ENCODE data around the gene SMAD3. TPM values are rescaled to one million over a fixed set of nuclear protein-coding genes. Genes with fewer than 3 reads are reported as not detected.
A peak's percentile ranks its signal among the peaks of the same experiment; 100 is the strongest.

The SMAD3 gene
- total RNA-seq, 4 donors from 2014 or later = 41.9 to 94.9 (median 56.1) TPM

DNA sequence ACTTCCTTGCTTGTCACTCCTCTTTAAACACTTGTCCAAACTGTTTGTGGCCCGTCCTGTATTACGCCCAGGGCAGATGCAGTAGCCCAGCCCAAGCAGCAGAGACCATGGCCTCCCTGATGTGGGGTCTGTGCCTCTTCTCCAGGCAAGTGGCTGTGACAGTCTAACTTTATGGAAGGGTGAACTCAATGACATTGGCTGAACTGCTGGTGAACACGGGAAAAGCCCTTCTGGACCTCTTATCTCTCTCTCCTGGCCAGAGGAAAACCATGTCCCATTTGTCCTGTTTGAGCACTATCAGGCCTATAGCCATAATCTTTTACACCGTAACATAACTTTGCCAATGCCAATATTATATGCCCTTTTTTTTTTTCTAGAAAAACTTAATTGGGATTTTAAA, 67.6 kb downstream of the SMAD3 start:
- no peak for TF ChIP-seq POLR2AphosphoS5 (IDR thresholded peaks at IDR 0.05)
- TF ChIP-seq EP300 (IDR thresholded peaks at IDR 0.05) = no peak
- TF ChIP-seq POLR2A (IDR thresholded peaks at IDR 0.05) = no peak
- TF ChIP-seq, protein P1, sequence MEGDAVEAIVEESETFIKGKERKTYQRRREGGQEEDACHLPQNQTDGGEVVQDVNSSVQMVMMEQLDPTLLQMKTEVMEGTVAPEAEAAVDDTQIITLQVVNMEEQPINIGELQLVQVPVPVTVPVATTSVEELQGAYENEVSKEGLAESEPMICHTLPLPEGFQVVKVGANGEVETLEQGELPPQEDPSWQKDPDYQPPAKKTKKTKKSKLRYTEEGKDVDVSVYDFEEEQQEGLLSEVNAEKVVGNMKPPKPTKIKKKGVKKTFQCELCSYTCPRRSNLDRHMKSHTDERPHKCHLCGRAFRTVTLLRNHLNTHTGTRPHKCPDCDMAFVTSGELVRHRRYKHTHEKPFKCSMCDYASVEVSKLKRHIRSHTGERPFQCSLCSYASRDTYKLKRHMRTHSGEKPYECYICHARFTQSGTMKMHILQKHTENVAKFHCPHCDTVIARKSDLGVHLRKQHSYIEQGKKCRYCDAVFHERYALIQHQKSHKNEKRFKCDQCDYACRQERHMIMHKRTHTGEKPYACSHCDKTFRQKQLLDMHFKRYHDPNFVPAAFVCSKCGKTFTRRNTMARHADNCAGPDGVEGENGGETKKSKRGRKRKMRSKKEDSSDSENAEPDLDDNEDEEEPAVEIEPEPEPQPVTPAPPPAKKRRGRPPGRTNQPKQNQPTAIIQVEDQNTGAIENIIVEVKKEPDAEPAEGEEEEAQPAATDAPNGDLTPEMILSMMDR (IDR thresholded peaks at IDR 0.05) = no peak
- H3K36me3 ChIP-seq = no peaks in the 10 kb centered on the region
- H3K27me3 ChIP-seq = no peaks in the 10 kb centered on the region
- peaks cover 79% of the 10 kb centered on the region for H3K4me1 ChIP-seq
- no peak overlapping the region for H3K27ac ChIP-seq
- H3K4me3 ChIP-seq = no peak overlapping the region
- no peaks in the 10 kb centered on the region for H3K9me3 ChIP-seq
- DNase-seq (ENCODE audit: low spot score in 2 of 2) = no peak
- WGBS = 91% methylated on average over 4 of the region's 4 CpGs

DNA sequence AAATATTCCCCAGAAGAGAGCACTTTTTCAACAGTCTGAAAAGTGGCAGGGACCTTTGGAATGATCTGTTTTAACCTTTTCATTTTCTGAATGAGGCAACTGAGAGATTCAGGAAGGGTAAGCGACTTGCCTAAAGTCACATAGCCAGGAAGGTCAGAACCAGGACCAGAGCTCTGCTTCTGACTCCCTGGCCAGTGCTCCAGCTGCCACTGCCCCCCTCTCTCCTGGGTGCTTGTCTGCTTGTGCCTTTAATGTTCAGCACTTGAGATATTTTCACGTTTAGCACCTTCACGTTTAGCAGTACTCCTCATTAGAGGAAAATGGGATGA, 68.3 kb downstream of the SMAD3 start:
- no peak overlapping the region for H3K4me3 ChIP-seq
- H3K4me1 ChIP-seq = peaks cover 80% of the 10 kb centered on the region

DNA sequence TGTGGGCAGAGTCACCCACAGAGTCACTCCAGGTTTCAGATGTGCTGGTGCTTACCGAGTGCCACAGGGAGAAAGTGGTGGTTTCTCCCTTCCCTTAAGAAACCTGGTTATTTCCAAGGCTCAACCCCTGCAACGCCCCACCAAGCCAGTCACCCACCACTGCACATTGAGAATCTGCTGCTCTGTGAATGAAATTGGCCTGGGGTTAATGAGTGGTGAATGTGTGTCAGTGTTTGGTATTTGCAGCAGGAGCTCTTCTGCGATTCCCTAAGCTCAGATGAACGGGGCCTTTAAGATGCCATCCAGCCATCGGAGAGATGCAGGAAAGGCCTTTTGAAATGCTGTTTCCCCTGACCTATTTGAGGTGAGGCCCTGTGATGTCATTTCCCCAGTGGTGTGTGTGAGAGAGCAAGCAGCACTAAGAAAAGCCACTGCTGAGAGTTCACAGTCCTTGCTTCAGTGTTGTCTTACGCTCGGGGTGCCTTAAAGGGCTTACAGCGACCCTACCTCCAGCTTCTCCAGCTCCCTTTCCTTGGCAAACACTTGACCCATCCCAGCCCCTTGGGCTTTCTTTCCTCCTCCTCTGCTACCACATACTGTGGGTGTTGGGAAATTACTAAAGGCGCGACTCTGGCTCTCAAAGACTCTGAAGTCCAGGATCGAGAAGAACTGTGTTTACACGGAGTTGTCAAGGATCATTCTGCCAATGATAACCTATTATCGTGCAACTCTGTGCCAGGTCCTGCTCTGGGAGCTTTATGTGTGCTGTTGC, 68.9 kb downstream of the SMAD3 start:
- peak overlapping the region; percentile 56 for H3K27ac ChIP-seq
- no peaks in the 10 kb centered on the region for H3K9me3 ChIP-seq
- WGBS = 31% methylated on average over 12 of the region's 13 CpGs
- TF ChIP-seq, protein P1 (IDR thresholded peaks at IDR 0.05) = no peak
- TF ChIP-seq POLR2AphosphoS5 (IDR thresholded peaks at IDR 0.05) (no peak), POLR2A (IDR thresholded peaks at IDR 0.05) (no peak), EP300 (IDR thresholded peaks at IDR 0.05) (no peak)
- H3K4me1 ChIP-seq = peaks cover 86% of the 10 kb centered on the region
- no peak for DNase-seq (ENCODE audit: low spot score in 2 of 2)
- no peaks in the 10 kb centered on the region for H3K27me3 ChIP-seq
- no peak overlapping the region for H3K4me3 ChIP-seq
- no peaks in the 10 kb centered on the region for H3K36me3 ChIP-seq

More for the DNA sequence above, 68.3 kb downstream of the SMAD3 start:
- no peak for TF ChIP-seq EP300 (IDR thresholded peaks at IDR 0.05)
- TF ChIP-seq, protein P1 (IDR thresholded peaks at IDR 0.05) = no peak
- DNase-seq (ENCODE audit: low spot score in 2 of 2) = no peak
- Histone ChIP-seq H3K27ac (peak overlapping the region; percentile 56), H3K36me3 (no peaks in the 10 kb centered on the region), H3K27me3 (no peaks in the 10 kb centered on the region), H3K9me3 (no peaks in the 10 kb centered on the region)
- WGBS = 56% methylated on average over 3 of the region's 3 CpGs

DNA sequence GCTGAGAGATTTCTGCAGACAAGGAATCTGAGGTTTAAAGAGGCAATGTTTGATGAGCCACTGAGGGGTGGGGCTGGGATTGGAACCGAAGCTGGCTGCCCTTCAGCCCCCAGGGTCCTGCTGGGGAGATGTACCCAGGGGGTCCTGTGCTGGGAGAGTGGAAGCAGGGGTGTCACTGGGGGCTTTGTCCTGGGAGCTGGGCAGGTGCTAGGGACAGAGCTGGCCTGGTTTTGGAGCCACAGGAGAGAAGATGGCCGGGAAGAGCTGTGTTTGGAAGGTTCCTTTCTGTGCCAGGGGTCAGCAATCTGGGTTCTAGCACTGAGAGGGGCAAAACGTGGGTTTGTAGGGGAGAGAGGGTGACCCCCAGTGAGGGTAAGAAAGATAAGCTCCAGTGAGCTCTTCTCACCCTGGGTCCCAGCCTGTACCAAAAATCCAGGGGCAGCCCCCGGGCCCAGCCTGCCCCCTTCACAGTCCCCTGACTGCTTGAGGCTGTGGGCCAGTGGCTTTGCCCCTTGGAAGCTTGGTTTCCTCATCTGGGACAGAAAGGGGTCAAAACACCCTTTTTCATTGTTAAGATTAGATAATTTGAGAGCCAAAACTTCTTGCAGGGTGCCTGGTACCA, 69.6 kb downstream of the SMAD3 start:
- WGBS = 42% methylated on average over 3 of the region's 4 CpGs
- Histone ChIP-seq H3K4me1 (peaks cover 88% of the 10 kb centered on the region), H3K27me3 (no peaks in the 10 kb centered on the region), H3K9me3 (no peaks in the 10 kb centered on the region), H3K36me3 (no peaks in the 10 kb centered on the region), H3K27ac (peak overlapping the region; percentile 56), H3K4me3 (no peak overlapping the region)
- TF ChIP-seq EP300 (IDR thresholded peaks at IDR 0.05) (no peak), POLR2AphosphoS5 (IDR thresholded peaks at IDR 0.05) (no peak), POLR2A (IDR thresholded peaks at IDR 0.05) (no peak)
- TF ChIP-seq, protein P1 (IDR thresholded peaks at IDR 0.05) = no peak
- DNase-seq (ENCODE audit: low spot score in 2 of 2) = no peak

DNA sequence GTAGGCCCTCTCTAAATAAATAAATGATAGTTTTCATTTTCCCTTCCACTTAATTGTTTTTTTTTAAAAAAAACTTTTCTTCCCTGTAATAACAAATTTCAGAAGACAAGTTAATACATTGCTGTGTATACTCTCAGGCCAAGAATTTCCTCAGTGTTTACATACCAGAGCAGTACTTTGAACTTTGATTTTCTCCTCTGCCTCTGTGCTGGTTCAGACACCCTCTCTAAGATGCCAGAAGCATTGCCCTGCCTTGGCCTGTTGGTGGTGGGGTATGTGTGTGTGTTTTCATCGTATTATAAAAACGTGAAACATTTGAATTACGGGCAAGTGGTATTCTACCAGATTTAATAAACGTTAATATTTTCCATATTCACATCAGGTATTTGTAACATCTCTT, 70.1 kb downstream of the SMAD3 start:
- TF ChIP-seq POLR2A (IDR thresholded peaks at IDR 0.05) (no peak), POLR2AphosphoS5 (IDR thresholded peaks at IDR 0.05) (no peak), EP300 (IDR thresholded peaks at IDR 0.05) (no peak)
- TF ChIP-seq, protein P1 (IDR thresholded peaks at IDR 0.05) = no peak
- no peak overlapping the region for H3K4me3 ChIP-seq
- DNase-seq (ENCODE audit: low spot score in 2 of 2) = no peak
- peak overlapping the region; percentile 56 for H3K27ac ChIP-seq
- H3K36me3 ChIP-seq = no peaks in the 10 kb centered on the region
- no peaks in the 10 kb centered on the region for H3K9me3 ChIP-seq
- 56% methylated on average over 4 of the region's 4 CpGs for WGBS
- H3K27me3 ChIP-seq = no peaks in the 10 kb centered on the region
- H3K4me1 ChIP-seq = peaks cover 85% of the 10 kb centered on the region

Measured in suprapubic skin (tissue), 4 donors.